Tibial nerve (tissue), 4 donors: Measurements from ENCODE around the gene REXO1. TPM values are rescaled to one million over a fixed set of nuclear protein-coding genes. Genes with fewer than 3 reads are reported as not detected.

ENCODE experiments used
- DNase-seq, 2 donors: peaks; one replicate each; pipeline ENCODE4 v3.0.0-alpha.2; 2019; ENCODE audit warnings: low spot score in 2 of 2
- H3K27ac ChIP-seq, 4 donors: fragments of 200-600 bp; sonication (generic) in 3 of 4; one replicate each; pipeline ENCODE4 v1.5.1; 2017 to 2019; ENCODE audit warnings: mild to moderate bottlenecking in 1 of 4
- H3K27me3 ChIP-seq, 2 donors: fragments of 200-600 bp; sonication (generic) in 1 of 2; one replicate each; pipeline versions ENCODE4 v1.5.1 to v1.6.0; 2017 to 2019
- H3K36me3 ChIP-seq, 3 donors: fragments of 200-600 bp; sonication (generic); one replicate each; pipeline ENCODE4 v1.5.1; 2018 to 2019
- H3K4me1 ChIP-seq, 4 donors: fragments of 200-600 bp; sonication (generic) in 3 of 4; one replicate each; pipeline ENCODE4 v1.5.1; 2017 to 2019
- H3K4me3 ChIP-seq, 4 donors: fragments of 200-600 bp; sonication (generic) in 3 of 4; one replicate each; pipeline ENCODE4 v1.5.1; 2017 to 2019; ENCODE audit warnings: mild to moderate bottlenecking in 1 of 4, moderate library complexity in 1 of 4
- H3K9me3 ChIP-seq, 4 donors: fragments of 200-600 bp; sonication (generic) in 3 of 4; one replicate each; pipeline ENCODE4 v1.5.1; 2017 to 2019
- EP300 ChIP-seq, 2 donors: sonication (generic); formaldehyde crosslinking; IDR thresholded peaks; one replicate each; pipeline ENCODE4 v1.6.1; 2017; ENCODE audit warnings: antibody characterized with exemption in 2 of 2, mild to moderate bottlenecking in 1 of 2
- POLR2A ChIP-seq, 2 donors: fragments of 450-650 bp; IDR thresholded peaks; one replicate each; pipeline ENCODE4 v1.6.1; 2017; ENCODE audit warnings: antibody characterized with exemption in 2 of 2, mild to moderate bottlenecking in 2 of 2, moderate library complexity in 2 of 2
- WGBS, 2 donors: methylation state at CpG; one replicate each; pipeline ENCODE4 v1.1.5; 2018; 5-methylcytosine and 5-hydroxymethylcytosine counted together
- total RNA-seq, 4 donors: library from RNA; depleted of rRNA; stranded (reverse); fragments of >200 nt; gene quantifications; one replicate each; pipeline ENCODE4 v1.1.0, GENCODE V29; 2016
- TF ChIP-seq, protein P1 (sequence below), 5 experiments: fragments of 200-600 bp in 3 of 5; fragments of 450-650 bp in 2 of 5; sonication (generic) in 3 of 5; IDR thresholded peaks; one replicate each; pipeline ENCODE4 v1.5.1; 2016 to 2019; ENCODE audit warnings: antibody characterized with exemption in 5 of 5, mild to moderate bottlenecking in 3 of 5, moderate library complexity in 2 of 5

REXO1 gene
- total RNA-seq, 4 donors from 2014 or later = 17.9 to 87.3 (median 31.1) TPM

DNA sequence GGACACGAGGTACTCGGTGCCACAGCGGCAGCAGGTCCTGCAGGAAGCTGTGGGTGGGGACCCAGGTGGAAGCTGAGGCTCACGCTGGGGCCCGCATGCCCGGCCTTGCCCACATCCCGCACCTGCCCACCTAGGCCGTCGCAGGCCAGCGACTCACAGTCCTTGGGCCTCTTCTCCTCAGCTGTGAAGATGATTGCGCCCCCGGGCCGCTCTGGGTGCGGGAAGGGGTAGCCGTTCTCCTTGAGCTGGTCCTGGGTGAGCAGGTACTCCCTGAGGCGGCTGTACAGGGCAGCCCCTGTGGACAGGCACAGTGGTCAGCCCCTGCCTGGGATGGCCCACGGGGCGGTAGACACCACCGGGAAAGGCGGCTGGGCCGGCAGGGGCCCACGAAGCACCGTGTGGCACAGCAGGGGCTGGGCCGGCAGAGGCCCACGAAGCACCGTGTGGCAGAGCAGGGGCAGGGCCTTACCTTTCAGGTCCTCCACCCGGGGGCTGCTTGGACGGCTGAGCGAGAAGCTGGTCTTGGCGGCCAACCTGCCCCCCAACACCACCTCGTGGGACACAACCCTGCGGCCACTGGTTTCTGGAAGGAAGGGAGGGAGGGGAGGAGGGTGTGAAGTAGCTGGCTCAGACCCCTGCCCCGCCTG lies 29.6 kb downstream of the REXO1 start:
- Histone ChIP-seq H3K9me3 (no peaks in the 10 kb centered on the region), H3K27ac (no peak overlapping the region), H3K4me3 (no peak overlapping the region), H3K36me3 (peaks cover 3 to 92% (median 65%) of the 10 kb centered on the region in 3 donors), H3K27me3 (no peaks in the 10 kb centered on the region), H3K4me1 (peaks cover 0 to 2% (median 0%) of the 10 kb centered on the region in 4 donors)
- DNase-seq = no peak
- TF ChIP-seq, protein P1, sequence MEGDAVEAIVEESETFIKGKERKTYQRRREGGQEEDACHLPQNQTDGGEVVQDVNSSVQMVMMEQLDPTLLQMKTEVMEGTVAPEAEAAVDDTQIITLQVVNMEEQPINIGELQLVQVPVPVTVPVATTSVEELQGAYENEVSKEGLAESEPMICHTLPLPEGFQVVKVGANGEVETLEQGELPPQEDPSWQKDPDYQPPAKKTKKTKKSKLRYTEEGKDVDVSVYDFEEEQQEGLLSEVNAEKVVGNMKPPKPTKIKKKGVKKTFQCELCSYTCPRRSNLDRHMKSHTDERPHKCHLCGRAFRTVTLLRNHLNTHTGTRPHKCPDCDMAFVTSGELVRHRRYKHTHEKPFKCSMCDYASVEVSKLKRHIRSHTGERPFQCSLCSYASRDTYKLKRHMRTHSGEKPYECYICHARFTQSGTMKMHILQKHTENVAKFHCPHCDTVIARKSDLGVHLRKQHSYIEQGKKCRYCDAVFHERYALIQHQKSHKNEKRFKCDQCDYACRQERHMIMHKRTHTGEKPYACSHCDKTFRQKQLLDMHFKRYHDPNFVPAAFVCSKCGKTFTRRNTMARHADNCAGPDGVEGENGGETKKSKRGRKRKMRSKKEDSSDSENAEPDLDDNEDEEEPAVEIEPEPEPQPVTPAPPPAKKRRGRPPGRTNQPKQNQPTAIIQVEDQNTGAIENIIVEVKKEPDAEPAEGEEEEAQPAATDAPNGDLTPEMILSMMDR (IDR thresholded peaks at IDR 0.05) = no peak
- TF ChIP-seq POLR2A (IDR thresholded peaks at IDR 0.05) (no peak), EP300 (IDR thresholded peaks at IDR 0.05) (no peak)
- WGBS, 2 donors = 85% methylated on average over 13 to 30 of the region's 33 CpGs

DNA sequence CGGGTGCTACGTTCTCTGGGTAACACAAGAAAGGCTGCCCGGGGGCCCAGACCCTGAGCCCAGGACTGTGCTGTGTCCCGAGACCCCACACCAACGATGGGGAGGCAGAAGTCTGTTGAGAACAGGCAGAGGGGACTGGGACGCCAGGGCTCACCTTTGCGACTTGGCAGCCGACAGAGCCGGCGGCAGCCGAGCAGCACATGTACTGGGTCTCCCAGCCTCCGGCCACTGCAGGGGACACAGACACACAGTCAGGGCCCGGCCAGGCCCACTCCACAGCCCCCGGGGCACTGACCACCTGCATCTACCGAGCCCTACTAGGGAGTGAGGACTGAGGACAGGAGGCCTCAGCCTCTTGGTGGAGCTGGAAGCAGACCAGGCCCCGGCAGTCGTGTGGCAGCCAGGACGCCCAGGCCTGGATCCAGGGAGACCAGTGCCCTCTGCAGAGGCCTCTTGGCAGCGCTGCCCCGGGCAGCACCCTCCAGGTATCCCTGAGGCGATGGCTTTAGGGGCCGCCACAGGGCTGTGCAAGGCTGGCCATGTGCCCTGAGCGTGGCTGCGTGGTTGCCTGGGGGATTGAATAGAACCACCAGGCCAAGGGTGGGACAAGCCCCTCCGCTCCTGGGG lies 30.6 kb downstream of the REXO1 start:
- 92 to 93% methylated on average over 12 to 24 of the region's 25 CpGs for WGBS, 2 donors
- H3K36me3 ChIP-seq = peaks cover 3 to 82% (median 58%) of the 10 kb centered on the region in 3 donors
- H3K4me1 ChIP-seq = peaks cover 3 to 12% (median 7%) of the 10 kb centered on the region in 4 donors
- DNase-seq = no peak
- no peaks in the 10 kb centered on the region for H3K9me3 ChIP-seq
- TF ChIP-seq, protein P1 (IDR thresholded peaks at IDR 0.05) = no peak
- TF ChIP-seq POLR2A (IDR thresholded peaks at IDR 0.05) (no peak), EP300 (IDR thresholded peaks at IDR 0.05) (no peak)
- no peak overlapping the region for H3K27ac ChIP-seq
- H3K4me3 ChIP-seq = no peak overlapping the region
- no peaks in the 10 kb centered on the region for H3K27me3 ChIP-seq

DNA sequence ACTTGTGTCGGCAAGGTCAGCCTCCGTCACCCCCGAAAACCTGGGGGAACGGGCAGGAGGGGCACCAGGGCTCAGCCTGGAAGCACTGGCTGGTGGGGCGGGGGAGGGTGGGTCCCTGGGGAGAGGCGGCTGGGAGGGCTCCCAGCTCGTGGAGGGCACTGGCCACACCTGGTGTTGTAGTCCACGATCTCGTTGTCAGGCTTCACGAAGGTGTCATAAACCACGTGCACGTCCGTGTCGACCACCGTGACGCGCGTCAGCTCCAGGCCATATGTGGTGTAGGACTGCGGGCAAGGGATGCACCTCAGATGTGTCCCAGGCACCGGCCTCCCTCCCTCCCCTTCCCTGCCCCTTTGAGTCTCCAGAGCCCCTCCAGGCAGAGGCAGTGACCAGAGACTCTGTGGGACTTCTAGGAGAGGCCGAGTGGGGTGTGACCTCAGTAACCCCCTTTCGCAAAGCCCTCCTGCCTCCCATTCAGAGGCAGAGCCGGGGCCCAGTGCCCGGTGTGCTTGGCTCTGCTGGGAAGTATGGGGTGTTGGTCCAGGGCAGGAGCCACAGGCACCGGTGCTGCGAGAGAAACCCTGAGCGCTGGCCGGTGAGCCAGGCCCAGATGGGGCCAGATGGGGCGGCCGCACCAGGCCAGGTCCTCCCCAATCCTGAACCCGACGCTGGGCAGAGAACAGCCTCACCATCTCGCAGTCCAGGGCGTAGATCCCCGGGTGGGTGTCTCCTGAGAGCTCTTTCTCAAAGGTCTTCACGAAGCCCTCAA lies 31.6 kb downstream of the REXO1 start:
- TF ChIP-seq EP300 (IDR thresholded peaks at IDR 0.05) (no peak), POLR2A (IDR thresholded peaks at IDR 0.05) (no peak)
- TF ChIP-seq, protein P1 (IDR thresholded peaks at IDR 0.05) = no peak
- H3K27me3 ChIP-seq = no peaks in the 10 kb centered on the region
- H3K36me3 ChIP-seq = peaks cover 3 to 73% (median 54%) of the 10 kb centered on the region in 3 donors
- WGBS, 2 donors = 91 to 93% methylated on average over 34 to 36 of the region's 36 CpGs
- H3K4me1 ChIP-seq = peaks cover 3 to 19% (median 10%) of the 10 kb centered on the region in 4 donors
- H3K4me3 ChIP-seq = no peak overlapping the region
- no peak for DNase-seq
- no peaks in the 10 kb centered on the region for H3K9me3 ChIP-seq
- H3K27ac ChIP-seq = no peak overlapping the region

- DNase-seq = no peak
- H3K9me3 ChIP-seq = no peaks in the 10 kb centered on the region
- TF ChIP-seq, protein P1 (IDR thresholded peaks at IDR 0.05) = no peak
- TF ChIP-seq POLR2A (IDR thresholded peaks at IDR 0.05) (no peak), EP300 (IDR thresholded peaks at IDR 0.05) (no peak)
- H3K27ac ChIP-seq = no peak overlapping the region
- 81 to 91% methylated on average over 43 to 51 of the region's 61 CpGs for WGBS, 2 donors
- H3K27me3 ChIP-seq = no peaks in the 10 kb centered on the region
- peaks cover 3 to 24% (median 12%) of the 10 kb centered on the region in 4 donors for H3K4me1 ChIP-seq
- peaks cover 3 to 64% (median 48%) of the 10 kb centered on the region in 3 donors for H3K36me3 ChIP-seq
- no peak overlapping the region for H3K4me3 ChIP-seq
These were observed 32.4 kb downstream of the REXO1 start for GRCh38 chr19:1815605-1816529.
